Sigmoid colon (tissue), 4 donors: ENCODE results near the gene GARNL3.

Experiments
- CTCF ChIP-seq, 4 experiments: fragments of 450-650 bp in 3 of 4; fragments of 200-600 bp in 1 of 4; IDR thresholded peaks; one replicate each; pipeline ENCODE4 v1.5.1; 2016 to 2019; ENCODE audit warnings: antibody characterized with exemption in 4 of 4, mild to moderate bottlenecking in 3 of 4, moderate library complexity in 2 of 4
- EP300 ChIP-seq, 4 donors: sonication (generic); formaldehyde crosslinking; IDR thresholded peaks; one replicate each; pipeline ENCODE4 v1.6.1; 2017; ENCODE audit warnings: antibody characterized with exemption in 4 of 4
- POLR2A ChIP-seq, 2 donors: fragments of 450-650 bp; IDR thresholded peaks; one replicate each; pipeline ENCODE4 v1.6.1; 2016; ENCODE audit warnings: antibody characterized with exemption in 2 of 2, mild to moderate bottlenecking in 2 of 2, moderate library complexity in 2 of 2
- POLR2AphosphoS5 ChIP-seq, 4 donors: sonication (generic); formaldehyde crosslinking; IDR thresholded peaks; one replicate each; pipeline ENCODE4 v1.6.1; 2017; ENCODE audit warnings: antibody characterized with exemption in 4 of 4

- TF ChIP-seq CTCF (IDR thresholded peaks at IDR 0.05) (no peak), POLR2A (IDR thresholded peaks at IDR 0.05) (no peak), POLR2AphosphoS5 (IDR thresholded peaks at IDR 0.05) (no peak), EP300 (IDR thresholded peaks at IDR 0.05) (no peak)
Observed at GRCh38 chr9:127382541-127382940, 118.0 kb downstream of the GARNL3 start.
